ENCODE data around the gene NANOS1.

DNA sequence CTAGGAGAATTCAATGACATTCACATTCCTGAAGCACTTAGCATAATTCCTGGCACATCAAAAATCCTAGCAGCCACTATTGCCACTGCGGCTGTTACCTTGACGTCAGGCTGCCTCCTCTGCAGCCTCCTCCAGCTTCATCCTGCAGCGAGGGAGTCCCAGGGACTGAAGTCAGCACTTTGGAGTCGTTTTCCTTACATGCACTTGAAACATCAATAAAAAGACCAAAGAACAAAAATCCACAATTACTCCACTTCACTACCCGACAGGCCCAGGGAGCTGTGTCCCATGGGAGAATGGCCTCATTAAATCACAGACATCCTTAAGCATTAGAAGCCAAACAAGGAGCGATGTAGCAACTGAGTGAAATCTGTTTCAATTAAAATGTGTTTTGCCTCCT, 48.6 kb upstream of the NANOS1 start:
- TF ChIP-seq, protein P1, sequence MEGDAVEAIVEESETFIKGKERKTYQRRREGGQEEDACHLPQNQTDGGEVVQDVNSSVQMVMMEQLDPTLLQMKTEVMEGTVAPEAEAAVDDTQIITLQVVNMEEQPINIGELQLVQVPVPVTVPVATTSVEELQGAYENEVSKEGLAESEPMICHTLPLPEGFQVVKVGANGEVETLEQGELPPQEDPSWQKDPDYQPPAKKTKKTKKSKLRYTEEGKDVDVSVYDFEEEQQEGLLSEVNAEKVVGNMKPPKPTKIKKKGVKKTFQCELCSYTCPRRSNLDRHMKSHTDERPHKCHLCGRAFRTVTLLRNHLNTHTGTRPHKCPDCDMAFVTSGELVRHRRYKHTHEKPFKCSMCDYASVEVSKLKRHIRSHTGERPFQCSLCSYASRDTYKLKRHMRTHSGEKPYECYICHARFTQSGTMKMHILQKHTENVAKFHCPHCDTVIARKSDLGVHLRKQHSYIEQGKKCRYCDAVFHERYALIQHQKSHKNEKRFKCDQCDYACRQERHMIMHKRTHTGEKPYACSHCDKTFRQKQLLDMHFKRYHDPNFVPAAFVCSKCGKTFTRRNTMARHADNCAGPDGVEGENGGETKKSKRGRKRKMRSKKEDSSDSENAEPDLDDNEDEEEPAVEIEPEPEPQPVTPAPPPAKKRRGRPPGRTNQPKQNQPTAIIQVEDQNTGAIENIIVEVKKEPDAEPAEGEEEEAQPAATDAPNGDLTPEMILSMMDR (IDR thresholded peaks at IDR 0.05), result no peak
- TF ChIP-seq POLR2A (IDR thresholded peaks at IDR 0.05), result no peak
